Keratinocyte (primary cell): ENCODE measurements around the gene TMLHE. TPM values are rescaled to one million over a fixed set of nuclear protein-coding genes. Genes with fewer than 3 reads are reported as not detected.

Source experiments
- DNase-seq: peaks from one replicate; pipeline ENCODE4 v3.0.0-alpha.2; 2011; ENCODE audit warnings: low read depth, missing footprints, low spot score
- FAIRE-seq: peaks from 2 replicates; lab custom pipeline; 2011; peaks lifted over from hg19 to GRCh38; lab: Jason Lieb, UNC
- H2AFZ ChIP-seq: 2 replicates; pipeline ENCODE4 v1.6.0; 2012; ENCODE audit warnings: low read length, control low read depth, inconsistent platforms; ENCODE audit not compliant: control insufficient read depth
- H3K27ac ChIP-seq: 2 replicates; pipeline ENCODE4 v1.5.1; 2011; ENCODE audit warnings: low read length; ENCODE audit not compliant: control insufficient read depth, insufficient read depth
- H3K27me3 ChIP-seq: 3 replicates; pipeline ENCODE4 v1.6.0; 2011; ENCODE audit warnings: low read length; ENCODE audit not compliant: control insufficient read depth, insufficient read depth; ENCODE audit errors: extremely low read depth
- H3K36me3 ChIP-seq, 2 experiments: 2 replicates in 1 of 2; 3 replicates in 1 of 2; pipeline ENCODE4 v1.5.1; 2011; ENCODE audit warnings: low read length in 2 of 2, mild to moderate bottlenecking in 1 of 2; ENCODE audit not compliant: control insufficient read depth in 2 of 2, insufficient read depth in 2 of 2; ENCODE audit errors: extremely low read depth in 1 of 2
- H3K4me1 ChIP-seq: 3 replicates; pipeline ENCODE4 v1.5.1; 2011; ENCODE audit warnings: low read length; ENCODE audit not compliant: control insufficient read depth, insufficient read depth; ENCODE audit errors: extremely low read depth
- H3K4me2 ChIP-seq: 3 replicates; pipeline ENCODE4 v1.6.0; 2011; ENCODE audit warnings: low read depth, low read length; ENCODE audit not compliant: control insufficient read depth, insufficient read depth; ENCODE audit errors: extremely low read depth
- H3K4me3 ChIP-seq, 3 experiments: fragments of 200-600 bp in 1 of 3; sonication (generic) in 1 of 3; 2 replicates in 2 of 3; 3 replicates in 1 of 3; pipeline ENCODE4 v1.5.1; 2011 to 2016; ENCODE audit warnings: low read length in 3 of 3, mild to moderate bottlenecking in 3 of 3, control low read depth in 2 of 3, inconsistent platforms in 1 of 3, low read depth in 1 of 3, mixed read lengths in 1 of 3, mixed run types in 1 of 3, moderate library complexity in 1 of 3; ENCODE audit not compliant: control insufficient read depth in 2 of 3, insufficient read depth in 2 of 3; ENCODE audit errors: extremely low read depth in 1 of 3
- H3K79me2 ChIP-seq: 2 replicates; pipeline ENCODE4 v1.6.0; 2012; ENCODE audit warnings: low read length; ENCODE audit not compliant: control insufficient read depth, insufficient read depth
- H3K9ac ChIP-seq: 3 replicates; pipeline ENCODE4 v1.6.0; 2011; ENCODE audit warnings: low read length; ENCODE audit not compliant: control insufficient read depth, insufficient read depth; ENCODE audit errors: extremely low read depth
- H3K9me1 ChIP-seq: 3 replicates; pipeline ENCODE4 v1.6.0; 2011; ENCODE audit warnings: low read length; ENCODE audit not compliant: control insufficient read depth, insufficient read depth; ENCODE audit errors: extremely low read depth
- H3K9me3 ChIP-seq: 2 replicates; pipeline ENCODE4 v1.5.1; 2012; ENCODE audit warnings: low read depth, low read length; ENCODE audit not compliant: control insufficient read depth
- H4K20me1 ChIP-seq: 3 replicates; pipeline ENCODE4 v1.6.0; 2011; ENCODE audit warnings: low read length; ENCODE audit not compliant: control insufficient read depth, insufficient read depth; ENCODE audit errors: extremely low read depth
- EZH2 ChIP-seq: IDR thresholded peaks from one replicate; pipeline ENCODE4 v1.6.1; 2012; ENCODE audit warnings: inconsistent platforms, mild to moderate bottlenecking, low read length, moderate library complexity
- dilution Hi-C: fragments of 300-500 bp; cut with MboI; formaldehyde crosslinking; loops from one replicate; pipeline ENCODE4 v1.7.0; 2020; ENCODE audit warnings: low sequenced_read_pairs; ENCODE audit not compliant: extremely low pct_ligation_motif_present
- polyA plus RNA-seq, 5 experiments: library from polyadenylated mRNA; depleted of rRNA in 3 of 5; stranded (reverse) in 3 of 5; stranded (forward) in 1 of 5; unstranded in 1 of 5; fragments of >200 nt; gene quantifications; 1 replicate in 1 of 5; 2 replicates in 3 of 5; 3 replicates in 1 of 5; pipeline versions ENCODE4 v1.2.1 to v1.2.3, GENCODE V29; 2011 to 2012; ENCODE audit warnings: missing spikeins in 2 of 5, low read depth in 1 of 5, low replicate concordance in 1 of 5
- TF ChIP-seq, protein P1 (sequence below), 3 experiments: IDR thresholded peaks in 1 of 3; conservative IDR thresholded peaks in 1 of 3; optimal IDR thresholded peaks in 1 of 3; 2 replicates in 2 of 3; 3 replicates in 1 of 3; pipeline versions ENCODE3 to v1.5.1; 2011; ENCODE audit warnings: low read length in 3 of 3, mild to moderate bottlenecking in 3 of 3, moderate library complexity in 2 of 3, control low read depth in 1 of 3, inconsistent platforms in 1 of 3; ENCODE audit not compliant: insufficient read depth in 2 of 3; ENCODE audit errors: extremely low read depth in 1 of 3

The TMLHE gene
- polyA plus RNA-seq, 1 donor (not counting 4 experiments of a cell fraction or from before 2014, with no cell fraction given) = 15.7 TPM

DNA sequence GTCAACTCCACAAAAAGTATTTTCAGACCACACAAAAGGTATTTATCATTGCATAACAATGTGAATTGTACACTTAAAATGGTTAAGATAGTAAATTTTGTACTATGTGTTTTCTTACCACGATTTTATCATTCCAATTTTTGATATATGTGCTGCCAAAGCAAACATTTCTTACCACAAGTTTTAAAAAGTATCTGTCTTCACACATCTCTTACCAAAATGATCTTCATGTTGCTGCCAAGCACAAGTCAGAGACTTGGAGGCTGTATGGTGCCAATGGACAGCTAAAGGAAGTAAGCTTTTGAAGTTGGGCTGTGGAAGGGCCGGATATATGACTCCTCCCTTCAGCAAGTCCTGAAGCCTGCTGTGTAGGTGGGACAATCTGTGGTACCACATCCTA lies 67.9 kb downstream of the TMLHE start:
- FAIRE-seq (no peak), DNase-seq (no peak)
- Histone ChIP-seq H3K9me1 (no peaks in the 10 kb centered on the region), H3K27me3 (no peaks in the 10 kb centered on the region), H4K20me1 (no peaks in the 10 kb centered on the region), H3K4me3 (no peak overlapping the region), H3K9ac (no peak overlapping the region), H3K27ac (no peak overlapping the region), H3K9me3 (no peaks in the 10 kb centered on the region), H3K4me2 (no peak overlapping the region), H2AFZ (no peak overlapping the region), H3K79me2 (no peaks in the 10 kb centered on the region), H3K36me3 (no peaks in the 10 kb centered on the region), H3K4me1 (no peaks in the 10 kb centered on the region)
- dilution Hi-C loops = no loop called here
- TF ChIP-seq EZH2 = no peak
- TF ChIP-seq, protein P1, sequence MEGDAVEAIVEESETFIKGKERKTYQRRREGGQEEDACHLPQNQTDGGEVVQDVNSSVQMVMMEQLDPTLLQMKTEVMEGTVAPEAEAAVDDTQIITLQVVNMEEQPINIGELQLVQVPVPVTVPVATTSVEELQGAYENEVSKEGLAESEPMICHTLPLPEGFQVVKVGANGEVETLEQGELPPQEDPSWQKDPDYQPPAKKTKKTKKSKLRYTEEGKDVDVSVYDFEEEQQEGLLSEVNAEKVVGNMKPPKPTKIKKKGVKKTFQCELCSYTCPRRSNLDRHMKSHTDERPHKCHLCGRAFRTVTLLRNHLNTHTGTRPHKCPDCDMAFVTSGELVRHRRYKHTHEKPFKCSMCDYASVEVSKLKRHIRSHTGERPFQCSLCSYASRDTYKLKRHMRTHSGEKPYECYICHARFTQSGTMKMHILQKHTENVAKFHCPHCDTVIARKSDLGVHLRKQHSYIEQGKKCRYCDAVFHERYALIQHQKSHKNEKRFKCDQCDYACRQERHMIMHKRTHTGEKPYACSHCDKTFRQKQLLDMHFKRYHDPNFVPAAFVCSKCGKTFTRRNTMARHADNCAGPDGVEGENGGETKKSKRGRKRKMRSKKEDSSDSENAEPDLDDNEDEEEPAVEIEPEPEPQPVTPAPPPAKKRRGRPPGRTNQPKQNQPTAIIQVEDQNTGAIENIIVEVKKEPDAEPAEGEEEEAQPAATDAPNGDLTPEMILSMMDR (optimal IDR thresholded peaks at IDR 0.05 in 1 of 3, IDR thresholded peaks at IDR 0.05 in 1 of 3, conservative IDR thresholded peaks at IDR 0.05 in 1 of 3; ENCODE audit: extremely low read depth in 1 of 3, insufficient read depth in 2 of 3, low read length in 3 of 3) = no peak

DNA sequence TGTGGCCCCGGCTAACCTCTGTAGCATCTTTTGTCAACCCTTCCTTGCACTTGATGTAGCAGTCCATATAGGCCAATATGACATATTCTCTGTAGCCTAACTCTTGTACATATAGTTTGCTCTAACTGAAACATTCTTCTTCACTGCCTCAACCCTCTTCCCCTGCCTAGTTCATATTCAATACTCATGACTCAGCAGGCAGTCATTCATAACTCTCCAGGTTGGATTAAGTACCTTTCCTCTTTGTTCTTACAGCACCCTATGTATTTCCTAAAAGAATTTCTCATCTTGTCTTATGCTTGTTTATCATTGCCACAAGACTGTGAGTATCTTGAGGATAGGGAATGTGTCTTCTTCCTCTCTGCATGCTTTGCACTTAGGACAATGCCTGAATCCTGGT lies 76.9 kb downstream of the TMLHE start:
- no peak overlapping the region for H3K4me2 ChIP-seq
- FAIRE-seq = no peak

More for the DNA sequence above, 76.9 kb downstream of the TMLHE start:
- no peak overlapping the region for H3K27ac ChIP-seq
- H3K9ac ChIP-seq = no peak overlapping the region
- H4K20me1 ChIP-seq = no peaks in the 10 kb centered on the region
- DNase-seq = no peak
- no peak overlapping the region for H2AFZ ChIP-seq
- no peaks in the 10 kb centered on the region for H3K4me1 ChIP-seq
- H3K36me3 ChIP-seq = no peaks in the 10 kb centered on the region
- dilution Hi-C loops = no loop called here
- TF ChIP-seq EZH2 = no peak
- TF ChIP-seq, protein P1 (optimal IDR thresholded peaks at IDR 0.05 in 1 of 3, IDR thresholded peaks at IDR 0.05 in 1 of 3, conservative IDR thresholded peaks at IDR 0.05 in 1 of 3; ENCODE audit: extremely low read depth in 1 of 3, insufficient read depth in 2 of 3, low read length in 3 of 3) = no peak
- H3K4me3 ChIP-seq = no peak overlapping the region
- no peaks in the 10 kb centered on the region for H3K79me2 ChIP-seq
- H3K27me3 ChIP-seq = no peaks in the 10 kb centered on the region
- H3K9me1 ChIP-seq = no peaks in the 10 kb centered on the region
- H3K9me3 ChIP-seq = no peaks in the 10 kb centered on the region
